ENCODE data around the gene CCL5.
A peak's percentile ranks its signal among the peaks of the same experiment; 100 is the strongest.

Gene CCL5

DNA sequence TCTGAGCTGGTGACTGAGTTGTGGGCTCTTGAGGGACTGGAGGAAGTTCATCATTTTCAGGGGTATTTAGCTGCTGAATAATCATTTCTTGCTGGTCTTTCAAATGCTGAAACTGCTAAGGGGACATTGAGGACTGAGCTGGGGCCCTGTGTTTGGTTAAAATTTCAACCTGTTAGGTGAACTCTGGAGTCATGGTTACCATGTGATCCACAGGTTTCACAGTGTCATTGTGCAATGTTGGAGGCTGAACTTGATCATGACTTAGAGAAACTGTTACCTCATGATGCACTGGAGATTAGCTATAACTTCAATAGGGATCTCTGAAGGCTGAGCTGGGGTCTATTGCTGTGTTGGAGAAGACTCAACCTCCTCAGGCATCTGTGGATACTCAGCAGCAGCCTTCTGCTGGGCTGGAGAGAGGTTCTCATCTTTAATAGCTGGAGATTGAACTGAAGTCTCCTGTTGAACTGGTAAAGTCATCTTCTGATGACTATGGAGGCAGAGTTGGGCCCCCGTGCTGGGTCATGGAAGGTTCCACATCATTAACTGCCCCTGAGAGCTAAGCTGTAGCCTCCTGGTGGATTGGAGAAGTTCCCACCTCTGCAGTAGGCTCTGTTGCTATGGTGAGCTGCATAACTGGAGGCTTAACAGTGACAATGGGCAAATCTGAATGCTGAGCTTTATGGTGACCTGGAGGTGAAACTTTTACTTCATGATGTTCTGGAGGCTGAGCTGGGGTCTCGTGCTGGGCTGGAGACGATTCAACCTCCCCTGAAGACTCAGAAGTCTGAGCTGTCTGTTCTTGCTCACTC is 35.2 kb upstream of the CCL5 start:
- DNase-seq (ENCODE audit: low read depth) = peak; percentile 15
- TF ChIP-seq, protein P1, sequence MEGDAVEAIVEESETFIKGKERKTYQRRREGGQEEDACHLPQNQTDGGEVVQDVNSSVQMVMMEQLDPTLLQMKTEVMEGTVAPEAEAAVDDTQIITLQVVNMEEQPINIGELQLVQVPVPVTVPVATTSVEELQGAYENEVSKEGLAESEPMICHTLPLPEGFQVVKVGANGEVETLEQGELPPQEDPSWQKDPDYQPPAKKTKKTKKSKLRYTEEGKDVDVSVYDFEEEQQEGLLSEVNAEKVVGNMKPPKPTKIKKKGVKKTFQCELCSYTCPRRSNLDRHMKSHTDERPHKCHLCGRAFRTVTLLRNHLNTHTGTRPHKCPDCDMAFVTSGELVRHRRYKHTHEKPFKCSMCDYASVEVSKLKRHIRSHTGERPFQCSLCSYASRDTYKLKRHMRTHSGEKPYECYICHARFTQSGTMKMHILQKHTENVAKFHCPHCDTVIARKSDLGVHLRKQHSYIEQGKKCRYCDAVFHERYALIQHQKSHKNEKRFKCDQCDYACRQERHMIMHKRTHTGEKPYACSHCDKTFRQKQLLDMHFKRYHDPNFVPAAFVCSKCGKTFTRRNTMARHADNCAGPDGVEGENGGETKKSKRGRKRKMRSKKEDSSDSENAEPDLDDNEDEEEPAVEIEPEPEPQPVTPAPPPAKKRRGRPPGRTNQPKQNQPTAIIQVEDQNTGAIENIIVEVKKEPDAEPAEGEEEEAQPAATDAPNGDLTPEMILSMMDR (conservative IDR thresholded peaks at IDR 0.05; ENCODE audit: low read depth, low read length) = no peak
- no peak overlapping the region for H3K4me3 ChIP-seq (ENCODE audit: low read depth, low read length)

DNA sequence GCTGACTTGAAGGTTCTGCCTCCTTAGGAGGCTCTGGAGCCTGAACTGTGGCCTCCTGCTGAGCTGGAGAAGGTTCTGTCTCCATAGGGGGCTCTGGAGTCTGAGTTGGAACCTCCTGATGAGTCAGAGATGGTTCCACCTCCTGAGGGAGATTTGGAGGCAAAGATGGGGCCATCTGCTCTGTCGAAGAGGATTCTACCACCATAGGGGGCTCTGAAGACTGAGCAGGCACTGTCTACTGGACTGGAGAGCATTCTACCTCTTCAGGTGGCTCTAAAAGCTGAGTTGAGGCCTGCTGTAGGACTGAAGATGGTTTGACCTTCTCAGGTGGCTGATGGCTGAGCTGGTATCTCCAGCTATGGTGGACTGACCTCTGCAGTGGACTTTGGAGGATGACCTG is 34.2 kb upstream of the CCL5 start:
- TF ChIP-seq, protein P1 (conservative IDR thresholded peaks at IDR 0.05; ENCODE audit: low read depth, low read length) = no peak
- H3K4me3 ChIP-seq (ENCODE audit: low read depth, low read length) = no peak overlapping the region
- no peak for DNase-seq (ENCODE audit: low read depth)

DNA sequence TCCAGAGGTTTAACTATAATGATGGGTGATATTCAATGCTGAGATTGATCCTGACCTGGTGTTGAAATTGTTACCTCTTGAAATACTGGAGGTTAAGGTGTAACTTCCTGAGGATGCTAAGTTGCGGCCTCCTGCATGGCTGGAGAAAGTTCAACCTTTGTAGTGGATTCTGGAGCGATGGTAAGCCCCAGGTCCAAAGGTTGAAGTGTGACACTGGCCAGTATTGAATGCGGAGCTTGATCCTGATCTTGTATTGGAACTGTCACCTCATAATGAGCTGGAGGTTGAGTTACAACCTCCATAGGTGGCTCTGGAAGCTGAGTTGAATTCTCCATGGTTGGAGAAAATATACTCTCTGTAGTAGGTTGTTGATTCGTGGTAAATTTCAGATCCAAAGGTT is 33.4 kb upstream of the CCL5 start:
- TF ChIP-seq, protein P1 (conservative IDR thresholded peaks at IDR 0.05; ENCODE audit: low read depth, low read length) = no peak
- no peak overlapping the region for H3K4me3 ChIP-seq (ENCODE audit: low read depth, low read length)
- no peak for DNase-seq (ENCODE audit: low read depth)

DNA sequence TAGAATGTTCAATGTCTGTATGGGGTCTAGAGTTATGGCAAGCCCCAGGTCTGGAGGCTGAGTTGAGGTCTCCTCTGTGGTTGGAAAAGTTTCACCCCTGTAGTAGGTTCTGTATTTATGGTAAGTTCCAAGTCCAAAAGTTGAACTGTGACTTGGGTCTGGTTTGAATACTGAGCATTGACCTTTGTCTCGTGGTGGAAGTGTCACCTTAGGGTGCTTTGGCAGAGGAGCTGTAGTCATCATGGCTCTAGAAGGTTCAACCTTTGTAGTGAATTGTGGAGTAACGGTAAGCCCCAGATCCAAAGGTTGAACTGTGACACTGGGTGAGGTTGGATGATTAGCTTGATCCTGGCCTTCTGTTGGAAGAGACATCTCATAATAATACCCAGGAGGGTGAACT is 32.8 kb upstream of the CCL5 start:
- no peak overlapping the region for H3K4me3 ChIP-seq (ENCODE audit: low read depth, low read length)
- no peak for DNase-seq (ENCODE audit: low read depth)
- TF ChIP-seq, protein P1 (conservative IDR thresholded peaks at IDR 0.05; ENCODE audit: low read depth, low read length) = no peak

DNA sequence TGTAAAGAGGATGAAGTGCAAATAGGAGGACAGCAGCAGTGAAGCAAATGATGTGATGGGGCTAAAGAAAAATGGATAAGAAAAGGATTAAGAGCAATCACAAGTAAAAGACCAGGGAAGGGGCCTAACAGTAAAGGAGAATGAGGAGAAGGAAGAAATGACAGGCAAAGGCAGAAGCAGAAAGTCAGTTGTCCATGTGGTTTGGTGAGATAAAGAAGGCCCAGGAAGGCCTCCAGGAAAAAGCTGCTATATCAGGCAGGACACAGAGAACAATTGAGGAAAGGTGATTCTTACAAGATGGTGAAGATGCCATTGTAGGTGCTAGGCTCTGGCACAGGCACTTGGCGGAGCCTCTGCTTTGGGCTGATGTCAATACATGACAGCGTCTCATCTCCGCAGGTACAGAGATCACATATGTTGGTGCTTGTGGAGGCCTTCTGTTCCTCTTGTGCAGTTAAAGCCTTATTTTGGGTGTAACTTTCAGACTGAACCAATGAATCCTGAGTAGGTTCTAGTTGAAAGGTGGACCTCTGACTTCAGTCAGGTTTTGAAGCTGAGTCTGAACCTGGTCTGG is 32.3 kb upstream of the CCL5 start:
- H3K4me3 ChIP-seq (ENCODE audit: low read depth, low read length) = no peak overlapping the region
- no peak for DNase-seq (ENCODE audit: low read depth)
- TF ChIP-seq, protein P1 (conservative IDR thresholded peaks at IDR 0.05; ENCODE audit: low read depth, low read length) = no peak

DNA sequence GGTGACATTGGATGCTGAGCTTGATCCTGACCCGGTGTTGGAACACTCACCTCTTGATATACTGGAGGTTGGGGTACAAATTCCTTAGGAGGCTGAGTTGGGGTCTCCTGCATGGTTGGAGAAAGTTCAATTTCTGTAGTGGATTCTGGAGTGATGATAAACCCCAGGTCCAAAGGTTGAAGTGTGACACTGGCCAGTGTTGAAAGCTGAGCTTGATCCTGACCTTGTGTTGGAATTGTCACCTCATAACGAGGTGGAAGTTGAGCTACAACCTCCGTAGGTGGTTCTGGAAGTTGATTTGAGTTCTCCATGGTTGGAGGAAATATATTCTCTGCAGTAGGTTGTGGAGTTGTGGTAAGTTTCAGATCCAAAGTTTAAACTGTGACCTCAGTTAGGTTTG is 29.2 kb upstream of the CCL5 start:
- no peak overlapping the region for H3K4me3 ChIP-seq (ENCODE audit: low read depth, low read length)
- no peak for DNase-seq (ENCODE audit: low read depth)
- TF ChIP-seq, protein P1 (conservative IDR thresholded peaks at IDR 0.05; ENCODE audit: low read depth, low read length) = no peak

DNA sequence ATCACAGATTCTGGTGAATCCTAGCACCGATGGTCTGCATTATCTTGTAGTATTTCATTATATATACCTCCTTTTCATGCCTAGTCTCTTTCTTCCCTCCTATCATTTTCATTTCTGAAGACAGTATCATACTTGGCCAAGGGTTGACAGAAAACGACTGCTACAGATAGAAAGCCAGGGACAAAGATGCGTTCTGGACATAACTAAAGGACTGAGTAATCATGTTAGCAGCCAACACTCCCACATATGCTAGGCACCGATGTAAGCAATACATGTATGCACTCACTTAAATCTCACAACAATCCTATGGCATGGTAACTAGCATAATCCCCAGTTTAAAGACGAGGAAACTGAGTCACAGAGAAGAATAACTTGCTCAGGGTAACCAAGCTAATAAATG is 27.5 kb upstream of the CCL5 start:
- TF ChIP-seq, protein P1 (conservative IDR thresholded peaks at IDR 0.05; ENCODE audit: low read depth, low read length) = no peak
- H3K4me3 ChIP-seq (ENCODE audit: low read depth, low read length) = no peak overlapping the region
- no peak for DNase-seq (ENCODE audit: low read depth)

All from choroid plexus epithelial cell (primary cell).